IMR-90 (cell line): ENCODE data around the gene COL28A1. TPM values are rescaled to one million over a fixed set of nuclear protein-coding genes. Genes with fewer than 3 reads are reported as not detected.

ENCODE experiments used
- ATAC-seq: fragments of 200-7000 bp; cut with Tn5 transposase; 2 replicates; pipeline ENCODE4 v1.9.1; 2020; ENCODE audit warnings: low read depth, mild to moderate bottlenecking, moderate library complexity
- BruUV-seq: library from RNA; stranded (reverse); fragments of 400-500 nt; replicated peaks from 2 replicates; lab custom pipeline; 2021; lab: Mats Ljungman, UMichigan
- CTCF ChIA-PET: fragments of 300-600 bp; formaldehyde crosslinking; extraction: SDS; loops from one replicate; lab custom pipeline; 2021; ENCODE audit warnings: antibody characterized with exemption; lab: Yijun Ruan, JAX
- POLR2A ChIA-PET: fragments of 300-600 bp; sonication (Branson Sonifier 250); formaldehyde crosslinking; loops from one replicate; lab custom pipeline; 2022; ENCODE audit warnings: antibody characterized with exemption; ENCODE audit not compliant: unreplicated experiment; lab: Charles Lee
- DNase-seq: peaks from one replicate; pipeline ENCODE4 v3.0.0; 2013
- H2AFZ ChIP-seq: replicated peaks from 2 replicates; pipeline ENCODE3; 2013; ENCODE audit warnings: low read length, mild to moderate bottlenecking; ENCODE audit not compliant: poor library complexity
- H2AK5ac ChIP-seq: 2 replicates; pipeline ENCODE4 v1.6.1; 2013; ENCODE audit warnings: low read depth, low read length, inconsistent platforms
- H2AK9ac ChIP-seq: replicated peaks from 2 replicates; pipeline ENCODE3; 2013; ENCODE audit warnings: mild to moderate bottlenecking, low read depth, low read length, moderate library complexity; ENCODE audit not compliant: poor library complexity
- H2BK120ac ChIP-seq: 2 replicates; pipeline ENCODE4 v1.6.1; 2013; ENCODE audit warnings: low read depth, low read length, inconsistent platforms
- H2BK15ac ChIP-seq: 3 replicates; pipeline ENCODE4 v1.6.1; 2013; ENCODE audit warnings: low read depth, low read length, inconsistent platforms
- H2BK20ac ChIP-seq: 2 replicates; pipeline ENCODE4 v1.6.1; 2013; ENCODE audit warnings: low read depth, mild to moderate bottlenecking, inconsistent platforms, low read length, moderate library complexity
- H2BK5ac ChIP-seq: 2 replicates; pipeline ENCODE4 v1.6.1; 2013; ENCODE audit warnings: mild to moderate bottlenecking, low read depth, low read length, inconsistent platforms; ENCODE audit not compliant: poor library complexity, severe bottlenecking
- H3K14ac ChIP-seq: replicated peaks from 2 replicates; pipeline ENCODE4 v1.6.1; 2013; ENCODE audit warnings: low read depth, low read length, inconsistent platforms
- H3K18ac ChIP-seq: 2 replicates; pipeline ENCODE4 v1.6.1; 2013; ENCODE audit warnings: low read depth, low read length, control low read depth
- H3K23ac ChIP-seq: 2 replicates; pipeline ENCODE4 v1.6.1; 2013; ENCODE audit warnings: low read depth, low read length, inconsistent platforms
- H3K27ac ChIP-seq: 2 replicates; pipeline ENCODE4 v1.5.1; 2013; ENCODE audit warnings: mild to moderate bottlenecking, control low read depth, low read length; ENCODE audit not compliant: insufficient read depth
- H3K27me3 ChIP-seq: 2 replicates; pipeline ENCODE4 v1.6.1; 2013; ENCODE audit warnings: low read length; ENCODE audit not compliant: control insufficient read depth, insufficient read depth
- H3K36me3 ChIP-seq: 2 replicates; pipeline ENCODE4 v1.6.1; 2013; ENCODE audit warnings: low read length, mixed read lengths; ENCODE audit not compliant: control insufficient read depth, insufficient read depth
- H3K4ac ChIP-seq: 2 replicates; pipeline ENCODE4 v1.6.1; 2013; ENCODE audit warnings: low read depth, low read length, inconsistent platforms
- H3K4me1 ChIP-seq: 2 replicates; pipeline ENCODE4 v1.6.1; 2013; ENCODE audit warnings: low read length, mixed read lengths; ENCODE audit not compliant: control insufficient read depth, insufficient read depth
- H3K4me2 ChIP-seq: 2 replicates; pipeline ENCODE4 v1.6.1; 2013; ENCODE audit warnings: low read depth, mild to moderate bottlenecking, control low read depth, low read length, moderate library complexity
- H3K4me3 ChIP-seq: 2 replicates; pipeline ENCODE4 v1.5.1; 2013; ENCODE audit warnings: low read depth, mild to moderate bottlenecking, control low read depth, low read length, moderate library complexity; ENCODE audit not compliant: insufficient read depth
- H3K56ac ChIP-seq: 2 replicates; pipeline ENCODE4 v1.6.1; 2013; ENCODE audit warnings: low read length, inconsistent platforms; ENCODE audit not compliant: insufficient read depth; ENCODE audit errors: extremely low read depth
- H3K79me1 ChIP-seq, 2 experiments: 2 replicates each; pipeline ENCODE4 v1.6.1; 2013; ENCODE audit warnings: low read length in 2 of 2, inconsistent platforms in 1 of 2, low read depth in 1 of 2
- H3K9ac ChIP-seq: 2 replicates; pipeline ENCODE4 v1.6.1; 2013; ENCODE audit warnings: low read depth, low read length, control low read depth
- H3K9me1 ChIP-seq: 2 replicates; pipeline ENCODE4 v1.6.1; 2013; ENCODE audit warnings: low read length, inconsistent platforms; ENCODE audit not compliant: insufficient read depth
- H3K9me3 ChIP-seq: 2 replicates; pipeline ENCODE4 v1.6.1; 2013; ENCODE audit warnings: low read length; ENCODE audit not compliant: control insufficient read depth, insufficient read depth
- H4K20me1 ChIP-seq: 2 replicates; pipeline ENCODE4 v1.6.1; 2013; ENCODE audit warnings: low read length, inconsistent platforms; ENCODE audit not compliant: insufficient read depth
- H4K5ac ChIP-seq: 2 replicates; pipeline ENCODE4 v1.6.1; 2013; ENCODE audit warnings: mild to moderate bottlenecking, low read depth, low read length, control low read depth
- H4K8ac ChIP-seq, 2 experiments: 2 replicates each; pipeline ENCODE4 v1.6.1; 2013; ENCODE audit warnings: low read depth in 2 of 2, low read length in 2 of 2, control low read depth in 1 of 2, inconsistent platforms in 1 of 2
- H4K91ac ChIP-seq: 2 replicates; pipeline ENCODE4 v1.6.1; 2013; ENCODE audit warnings: low read depth, low read length, inconsistent platforms; ENCODE audit not compliant: insufficient read depth
- BHLHE40 ChIP-seq: fragments of 150-350 bp; IDR thresholded peaks from 2 replicates; pipeline ENCODE4 v1.6.1; 2016; ENCODE audit warnings: mild to moderate bottlenecking, low read depth, low read length
- CEBPB ChIP-seq: IDR thresholded peaks from 2 replicates; pipeline ENCODE4 v1.6.1; 2012; ENCODE audit warnings: low read depth, low read length, improper control_type of control experiment
- CHD1 ChIP-seq: IDR thresholded peaks from 2 replicates; pipeline ENCODE4 v1.6.1; 2012; ENCODE audit warnings: low read depth, low read length, improper control_type of control experiment
- CTCF ChIP-seq: conservative IDR thresholded peaks from 2 replicates; pipeline ENCODE4 v1.5.1; 2012; ENCODE audit warnings: mild to moderate bottlenecking, low read depth, low read length, improper control_type of control experiment
- ELK1 ChIP-seq: fragments of 150-350 bp; IDR thresholded peaks from 2 replicates; pipeline ENCODE4 v1.6.1; 2016; ENCODE audit warnings: low read depth, mild to moderate bottlenecking, low read length, moderate library complexity, borderline replicate concordance
- FOS ChIP-seq: fragments of 150-350 bp; IDR thresholded peaks from 2 replicates; pipeline ENCODE4 v1.6.1; 2016; ENCODE audit warnings: low read depth, low read length
- MAFK ChIP-seq: IDR thresholded peaks from 2 replicates; pipeline ENCODE4 v1.6.1; 2012; ENCODE audit warnings: low read depth, low read length, improper control_type of control experiment
- MAZ ChIP-seq: IDR thresholded peaks from 2 replicates; pipeline ENCODE4 v1.6.1; 2012; ENCODE audit warnings: low read depth, mild to moderate bottlenecking, low read length, improper control_type of control experiment, moderate library complexity, borderline replicate concordance
- MXI1 ChIP-seq: IDR thresholded peaks from 2 replicates; pipeline ENCODE4 v1.6.1; 2012; ENCODE audit warnings: low read depth, mild to moderate bottlenecking, low read length, moderate library complexity, borderline replicate concordance
- NFE2L2 ChIP-seq: fragments of 150-350 bp; IDR thresholded peaks from 2 replicates; pipeline ENCODE4 v1.6.1; 2016; ENCODE audit warnings: low read depth, mild to moderate bottlenecking, low read length
- POLR2A ChIP-seq: IDR thresholded peaks from 2 replicates; pipeline ENCODE4 v1.6.1; 2012; ENCODE audit warnings: mild to moderate bottlenecking, low read depth, low read length
- RAD21 ChIP-seq: IDR thresholded peaks from 2 replicates; pipeline ENCODE4 v1.6.1; 2012; ENCODE audit warnings: low read length, improper control_type of control experiment
- RCOR1 ChIP-seq: IDR thresholded peaks from 2 replicates; pipeline ENCODE4 v1.6.1; 2012; ENCODE audit warnings: mild to moderate bottlenecking, low read length, improper control_type of control experiment; ENCODE audit not compliant: insufficient replicate concordance
- RFX5 ChIP-seq: IDR thresholded peaks from 2 replicates; pipeline ENCODE4 v1.8.0; 2012; ENCODE audit warnings: low read depth, mild to moderate bottlenecking, low read length, moderate library complexity
- SMC3 ChIP-seq: fragments of 150-350 bp; IDR thresholded peaks from 2 replicates; pipeline ENCODE4 v1.6.1; 2016; ENCODE audit warnings: low read depth, mild to moderate bottlenecking, antibody characterized with exemption, low read length, moderate library complexity
- USF2 ChIP-seq: fragments of 150-350 bp; IDR thresholded peaks from 2 replicates; pipeline ENCODE4 v1.6.1; 2017; ENCODE audit warnings: mild to moderate bottlenecking, antibody characterized with exemption, low read length, low read depth
- WGBS, 2 experiments: methylation state at CpG; one replicate each; pipeline versions ENCODE4 v1.1.5 to v1.1.7; 2013; ENCODE audit warnings: missing lambda C conversion rate in 2 of 2; ENCODE audit not compliant: insufficient read length in 1 of 2; ENCODE audit errors: extremely low coverage in 2 of 2; 5-methylcytosine and 5-hydroxymethylcytosine counted together
- dilution Hi-C: fragments of 300-500 bp; cut with HindIII; formaldehyde crosslinking; loops from one replicate; pipeline ENCODE4 v1.14.3; 2018; ENCODE audit warnings: low sequenced_read_pairs; ENCODE audit not compliant: unreplicated experiment
- in situ Hi-C: fragments of 300-500 bp; cut with MboI; formaldehyde crosslinking; loops from 3 replicates; pipeline ENCODE4 v1.14.3; 2019; ENCODE audit warnings: low sequenced_read_pairs, inconsistent platforms, mixed read lengths
- intact Hi-C: fragments of 100-400 bp; cut with micrococcal nuclease; formaldehyde crosslinking; loops from 2 replicates; pipeline ENCODE4 v1.10.0; 2022
- polyA plus RNA-seq, 3 experiments: library from polyadenylated mRNA; depleted of rRNA; stranded (reverse); fragments of >200 nt; gene quantifications; 2 replicates each; pipeline ENCODE4 v1.2.3, GENCODE V29; 2012; ENCODE audit warnings: low replicate concordance in 1 of 3
- total RNA-seq: library from RNA; depleted of rRNA; stranded (reverse); fragments of >200 nt; gene quantifications from 2 replicates; pipeline ENCODE4 v1.2.3, GENCODE V29; 2012

COL28A1 gene
- total and polyA plus RNA-seq, 2 of the 4 experiments (the other 2 are of a cell fraction) = under 0.01 to 0.05 TPM

GRCh38 chr7:7505915-7506314, 29.8 kb downstream of the COL28A1 start:
- CTCF ChIA-PET = no interaction called here
- ATAC-seq (no peak), DNase-seq (no peak)
- intact Hi-C loops (no loop called here), dilution Hi-C loops (no loop called here), in situ Hi-C loops (no loop called here)
- Histone ChIP-seq H4K8ac (no peak overlapping the region), H3K27me3 (no peaks in the 10 kb centered on the region), H3K4ac (no peak overlapping the region), H3K9ac (no peak overlapping the region), H3K9me3 (no peaks in the 10 kb centered on the region), H3K9me1 (no peaks in the 10 kb centered on the region), H2AK5ac (no peak overlapping the region), H3K36me3 (no peaks in the 10 kb centered on the region), H4K20me1 (no peaks in the 10 kb centered on the region), H3K4me3 (no peak overlapping the region), H3K23ac (no peak overlapping the region), H2BK120ac (no peak overlapping the region), H2BK15ac (no peak overlapping the region), H2AK9ac (no peak overlapping the region), H3K18ac (no peak overlapping the region), H3K56ac (no peak overlapping the region), H3K27ac (no peak overlapping the region), H3K4me2 (no peak overlapping the region), H4K5ac (no peak overlapping the region), H4K91ac (no peak overlapping the region), H3K4me1 (no peaks in the 10 kb centered on the region), H2BK20ac (no peak overlapping the region), H2BK5ac (no peak overlapping the region), H3K79me1 (no peaks in the 10 kb centered on the region), H2AFZ (no peak overlapping the region), H3K14ac (no peak overlapping the region)
- no peak for TF ChIP-seq BHLHE40
- no peak for TF ChIP-seq CTCF
- no peak for TF ChIP-seq CEBPB
- TF ChIP-seq NFE2L2 = no peak
- TF ChIP-seq POLR2A = no peak
- no peak for TF ChIP-seq ELK1
- no peak for TF ChIP-seq FOS
- TF ChIP-seq MAFK = no peak
- TF ChIP-seq USF2 = no peak
- TF ChIP-seq RAD21 = no peak
- no peak for TF ChIP-seq RCOR1
- no peak for TF ChIP-seq CHD1
- no peak for TF ChIP-seq MXI1
- TF ChIP-seq SMC3 = no peak
- TF ChIP-seq RFX5 = no peak
- no peak for TF ChIP-seq MAZ
- POLR2A ChIA-PET = no interaction called here
- no TSS peak for BruUV-seq
- WGBS, 2 experiments = 100% methylated on average over 1 of the region's 6 CpGs; no CpG with 5 or more reads in 1 of the 2 experiments
